OCI-LY1 (cell line): ENCODE measurements around the gene POLR3B.

Experiments
- H2AFZ ChIP-seq: fragments of 200-600 bp; sonication (generic), shearing (Covaris generic); 2 replicates; pipeline ENCODE4 v1.6.0; 2014; ENCODE audit warnings: antibody characterized with exemption, mild to moderate bottlenecking, low read length
- H3F3A ChIP-seq: fragments of 200-600 bp; sonication (generic), shearing (Covaris generic); 2 replicates; pipeline ENCODE4 v1.6.0; 2014; ENCODE audit warnings: mild to moderate bottlenecking, antibody characterized with exemption, low read length, moderate library complexity; ENCODE audit not compliant: insufficient read depth
- H3K27ac ChIP-seq: fragments of 200-600 bp; sonication (generic); 2 replicates; pipeline ENCODE4 v1.5.1; 2014; ENCODE audit warnings: low read length, mixed run types, mild to moderate bottlenecking, low read depth; ENCODE audit not compliant: poor library complexity, severe bottlenecking
- H3K27me3 ChIP-seq: fragments of 200-600 bp; sonication (generic); 2 replicates; pipeline ENCODE4 v1.6.0; 2014; ENCODE audit warnings: antibody characterized with exemption, mild to moderate bottlenecking, low read length, moderate library complexity; ENCODE audit not compliant: insufficient read depth
- H3K36me3 ChIP-seq: fragments of 200-600 bp; sonication (generic); 2 replicates; pipeline ENCODE4 v1.6.1; 2014; ENCODE audit warnings: mild to moderate bottlenecking, antibody characterized with exemption, low read length, moderate library complexity, mixed read lengths; ENCODE audit not compliant: insufficient read depth
- H3K4me1 ChIP-seq: fragments of 200-600 bp; sonication (generic); 2 replicates; pipeline ENCODE4 v1.5.1; 2014; ENCODE audit warnings: mild to moderate bottlenecking, low read length, moderate library complexity; ENCODE audit not compliant: insufficient read depth, severe bottlenecking
- H3K4me2 ChIP-seq: fragments of 200-600 bp; sonication (generic), shearing (Covaris generic); 2 replicates; pipeline ENCODE4 v1.6.1; 2014; ENCODE audit warnings: low read length
- H3K4me3 ChIP-seq: fragments of 200-600 bp; sonication (generic); 2 replicates; pipeline ENCODE4 v1.5.1; 2014; ENCODE audit warnings: low read length, low read depth, mild to moderate bottlenecking, mixed read lengths; ENCODE audit not compliant: poor library complexity, severe bottlenecking
- H3K79me2 ChIP-seq: fragments of 200-600 bp; shearing (Covaris generic); 2 replicates; pipeline ENCODE4 v1.6.1; 2016; ENCODE audit warnings: mixed run types, low read length, mixed read lengths; ENCODE audit not compliant: insufficient read depth
- H3K9ac ChIP-seq: fragments of 200-600 bp; sonication (generic), shearing (Covaris generic); 2 replicates; pipeline ENCODE4 v1.6.1; 2014; ENCODE audit warnings: mild to moderate bottlenecking, low read length, mixed read lengths
- H3K9me2 ChIP-seq: fragments of 200-600 bp; sonication (generic), shearing (Covaris generic); 2 replicates; pipeline ENCODE4 v1.6.1; 2014; ENCODE audit warnings: low read depth, mild to moderate bottlenecking, low read length, mixed read lengths
- H3K9me3 ChIP-seq: fragments of 200-600 bp; shearing (Covaris generic); 2 replicates; pipeline ENCODE4 v1.6.1; 2014; ENCODE audit warnings: low read length, mixed read lengths
- H4K20me1 ChIP-seq: fragments of 200-600 bp; sonication (generic), shearing (Covaris generic); 2 replicates; pipeline ENCODE4 v1.6.0; 2016; ENCODE audit warnings: mild to moderate bottlenecking, low read length; ENCODE audit not compliant: insufficient read depth
- CTCF ChIP-seq: fragments of 200-600 bp; sonication (generic), shearing (Covaris generic); IDR thresholded peaks from 2 replicates; pipeline ENCODE4 v1.5.1; 2017; ENCODE audit warnings: mild to moderate bottlenecking, antibody characterized with exemption, low read length, moderate library complexity, mixed read lengths
- EZH2 ChIP-seq: fragments of 200-600 bp; sonication (generic), shearing (Covaris generic); IDR thresholded peaks from 2 replicates; pipeline ENCODE4 v1.8.0; 2017; ENCODE audit warnings: borderline replicate concordance, mixed run types, mild to moderate bottlenecking, antibody characterized with exemption, low read length, moderate library complexity, mixed read lengths

Gene POLR3B

GRCh38 chr12:106490264-106490663, 132.7 kb downstream of the POLR3B start:
- H3K4me1 ChIP-seq: no peaks in the 10 kb centered on the region
- no peaks in the 10 kb centered on the region for H3F3A ChIP-seq
- no peak overlapping the region for H3K27ac ChIP-seq
- H3K9me2 ChIP-seq: no peaks in the 10 kb centered on the region
- no peaks in the 10 kb centered on the region for H3K36me3 ChIP-seq
- no peaks in the 10 kb centered on the region for H3K27me3 ChIP-seq
- no peak overlapping the region for H3K4me3 ChIP-seq
- H4K20me1 ChIP-seq: no peaks in the 10 kb centered on the region
- H2AFZ ChIP-seq: no peak overlapping the region
- H3K9ac ChIP-seq: no peak overlapping the region
- no peak for TF ChIP-seq CTCF
- no peak for TF ChIP-seq EZH2
- no peaks in the 10 kb centered on the region for H3K79me2 ChIP-seq
- H3K4me2 ChIP-seq: no peak overlapping the region
- no peaks in the 10 kb centered on the region for H3K9me3 ChIP-seq

GRCh38 chr12:106492857-106493256, 135.3 kb downstream of the POLR3B start:
- H2AFZ ChIP-seq: no peak overlapping the region
- no peak overlapping the region for H3K27ac ChIP-seq
- H3K4me3 ChIP-seq: no peak overlapping the region
- no peaks in the 10 kb centered on the region for H3F3A ChIP-seq
- no peaks in the 10 kb centered on the region for H4K20me1 ChIP-seq
- no peaks in the 10 kb centered on the region for H3K9me2 ChIP-seq
- H3K4me1 ChIP-seq: no peaks in the 10 kb centered on the region
- no peaks in the 10 kb centered on the region for H3K27me3 ChIP-seq
- H3K9ac ChIP-seq: no peak overlapping the region
- H3K79me2 ChIP-seq: no peaks in the 10 kb centered on the region
- TF ChIP-seq EZH2: no peak
- TF ChIP-seq CTCF: no peak
- no peaks in the 10 kb centered on the region for H3K9me3 ChIP-seq
- peaks cover 6% of the 10 kb centered on the region; the same call in 1 of the 2 replicates for H3K36me3 ChIP-seq
- H3K4me2 ChIP-seq: no peak overlapping the region

DNA sequence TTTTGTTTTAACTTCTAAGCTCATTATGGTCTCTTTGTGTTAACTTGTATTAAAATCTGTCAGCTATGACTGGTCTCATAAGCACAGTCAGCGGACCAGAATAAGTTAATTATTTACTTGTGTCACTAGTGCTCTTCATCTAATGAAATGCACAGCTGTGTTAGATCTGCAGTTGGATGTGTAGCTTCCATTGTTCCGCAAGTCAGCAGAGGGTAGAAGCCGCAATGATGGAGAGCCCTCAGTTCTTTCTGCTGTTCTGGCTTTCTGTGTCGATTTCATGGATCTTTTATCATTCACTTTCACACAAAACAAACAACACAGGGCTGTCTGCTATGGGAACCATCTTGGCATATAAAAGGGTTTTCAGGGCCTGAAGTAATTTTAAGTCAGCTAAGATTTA, 136.0 kb downstream of the POLR3B start:
- H3K27me3 ChIP-seq: no peaks in the 10 kb centered on the region
- no peaks in the 10 kb centered on the region for H4K20me1 ChIP-seq
- H3K9me3 ChIP-seq: no peaks in the 10 kb centered on the region
- H3K4me1 ChIP-seq: no peaks in the 10 kb centered on the region
- H2AFZ ChIP-seq: no peak overlapping the region
- no peaks in the 10 kb centered on the region for H3K79me2 ChIP-seq
- peaks cover 6% of the 10 kb centered on the region; the same call in 1 of the 2 replicates for H3K36me3 ChIP-seq
- no peak overlapping the region for H3K9ac ChIP-seq
- H3K9me2 ChIP-seq: no peaks in the 10 kb centered on the region
- TF ChIP-seq CTCF (no peak), EZH2 (no peak)
- no peak overlapping the region for H3K27ac ChIP-seq
- no peak overlapping the region for H3K4me2 ChIP-seq
- no peak overlapping the region for H3K4me3 ChIP-seq
- no peaks in the 10 kb centered on the region for H3F3A ChIP-seq
